GM20431 (cell line): ENCODE measurements around the gene EHD3.

ENCODE experiments used
- in situ Hi-C: fragments of 300-500 bp; cut with MseI, MboI; formaldehyde crosslinking; loops from one replicate; pipeline ENCODE4 v1.15.0; 2020; ENCODE audit warnings: low sequenced_read_pairs; ENCODE audit not compliant: unreplicated experiment

The EHD3 gene

GRCh38 chr2:31212659-31213600 lies 21.0 kb upstream of the EHD3 start:
- in situ Hi-C loops = no loop called here

DNA sequence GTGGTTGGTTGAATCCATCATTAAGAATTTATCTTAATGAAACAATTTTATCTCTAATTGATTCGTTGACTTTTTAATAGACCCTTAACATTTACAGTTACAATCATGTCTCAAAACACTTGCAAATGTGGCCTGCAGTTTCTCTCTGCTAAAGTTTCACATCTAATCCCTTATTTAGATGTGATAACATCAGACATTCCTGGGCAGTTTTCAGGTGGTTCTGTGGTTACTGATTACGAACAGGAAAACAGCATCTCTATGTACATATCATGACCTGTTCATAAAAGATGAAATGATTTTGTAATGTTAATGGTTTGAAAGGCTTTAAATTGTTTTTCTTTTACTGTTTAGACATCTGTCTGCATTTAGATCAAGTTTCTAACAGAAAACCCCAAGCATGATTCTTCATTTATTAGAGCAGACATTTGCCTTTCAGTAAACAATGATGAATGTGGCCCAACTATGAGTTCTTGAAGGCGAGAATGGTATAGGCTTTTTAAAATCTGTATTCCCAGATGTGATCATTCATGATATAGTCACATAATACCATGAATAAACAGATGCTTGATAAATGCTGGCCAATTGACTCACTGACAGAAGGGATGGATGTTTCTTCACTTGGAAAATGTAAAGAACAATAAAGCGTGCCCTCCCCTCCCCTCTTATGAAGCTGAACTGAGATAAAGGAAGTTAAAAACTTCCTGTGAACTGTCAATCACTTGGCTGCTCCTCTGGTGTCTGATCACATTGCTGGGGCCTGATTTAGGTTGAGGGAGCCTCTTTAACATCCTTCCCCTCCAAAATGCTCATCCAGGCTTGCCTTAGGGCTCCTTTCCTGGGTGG lies 20.1 kb upstream of the EHD3 start:
- in situ Hi-C loops = no loop called here

DNA sequence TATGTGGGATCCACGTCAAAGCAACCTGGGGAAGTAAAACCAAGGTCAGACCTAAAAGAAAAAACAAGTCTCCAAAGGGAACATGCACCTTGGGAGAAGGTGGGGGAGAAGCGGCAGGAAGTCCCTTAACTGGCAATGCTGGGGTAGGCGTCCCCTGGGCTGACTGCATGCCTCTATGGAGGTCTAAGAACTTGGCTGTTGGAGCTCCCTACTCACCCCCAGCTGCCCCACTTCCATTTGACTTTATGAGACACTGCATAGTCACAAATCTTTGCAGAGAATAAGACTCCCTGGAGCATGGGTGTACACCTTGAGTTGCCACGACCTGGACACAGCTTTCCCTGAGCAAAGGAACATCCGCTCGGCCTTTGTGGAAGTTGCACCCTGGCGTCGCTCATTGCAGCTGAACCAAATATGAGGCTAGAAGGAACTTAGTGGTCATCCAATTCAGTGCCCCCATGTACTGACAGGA lies 19.5 kb upstream of the EHD3 start:
- in situ Hi-C loops = no loop called here

- in situ Hi-C loops = no loop called here
These were observed 17.2 kb upstream of the EHD3 start for GRCh38 chr2:31216734-31217133.

DNA sequence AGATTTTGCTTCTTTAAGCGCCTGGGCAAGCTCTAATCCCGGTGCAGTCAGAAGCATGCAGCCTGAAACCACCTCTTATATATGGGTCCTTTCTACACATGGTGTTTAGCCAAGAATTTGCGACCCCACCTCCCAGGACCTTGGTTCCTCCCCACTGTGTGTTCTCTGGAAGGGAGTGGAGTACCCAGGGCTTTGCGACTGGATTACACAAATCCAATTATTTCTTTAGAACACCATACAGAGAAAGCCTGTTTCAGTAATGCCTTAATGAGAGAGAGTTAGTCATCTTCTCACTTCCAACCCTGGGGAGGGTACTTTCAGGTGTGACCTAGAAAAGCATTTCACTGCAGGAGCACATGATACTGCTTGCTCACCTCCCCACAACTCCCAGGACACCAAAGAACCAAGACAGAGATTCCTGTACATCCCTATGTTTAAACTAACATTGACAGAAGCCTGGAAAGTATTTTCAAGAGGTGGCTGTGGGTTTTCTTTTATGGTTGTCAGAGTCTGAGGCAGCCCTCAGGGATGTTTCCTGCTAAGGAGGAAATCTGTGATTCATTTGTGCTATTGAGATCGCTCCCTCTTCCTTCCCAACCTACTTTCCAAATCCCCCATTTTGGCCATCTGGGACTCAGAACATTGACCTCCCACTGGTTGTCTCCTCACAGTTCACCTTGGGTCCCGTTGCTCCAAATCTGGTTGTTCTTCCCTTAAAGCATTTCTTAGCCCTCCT lies 16.3 kb upstream of the EHD3 start, which contains the start of gene CAPN14:
Gene CAPN14 (minus strand): TSS at position 51 of the 736 bp plus-strand sequence. CDS start 12,068 bp downstream, outside the sequence.
- in situ Hi-C loops = no loop called here

DNA sequence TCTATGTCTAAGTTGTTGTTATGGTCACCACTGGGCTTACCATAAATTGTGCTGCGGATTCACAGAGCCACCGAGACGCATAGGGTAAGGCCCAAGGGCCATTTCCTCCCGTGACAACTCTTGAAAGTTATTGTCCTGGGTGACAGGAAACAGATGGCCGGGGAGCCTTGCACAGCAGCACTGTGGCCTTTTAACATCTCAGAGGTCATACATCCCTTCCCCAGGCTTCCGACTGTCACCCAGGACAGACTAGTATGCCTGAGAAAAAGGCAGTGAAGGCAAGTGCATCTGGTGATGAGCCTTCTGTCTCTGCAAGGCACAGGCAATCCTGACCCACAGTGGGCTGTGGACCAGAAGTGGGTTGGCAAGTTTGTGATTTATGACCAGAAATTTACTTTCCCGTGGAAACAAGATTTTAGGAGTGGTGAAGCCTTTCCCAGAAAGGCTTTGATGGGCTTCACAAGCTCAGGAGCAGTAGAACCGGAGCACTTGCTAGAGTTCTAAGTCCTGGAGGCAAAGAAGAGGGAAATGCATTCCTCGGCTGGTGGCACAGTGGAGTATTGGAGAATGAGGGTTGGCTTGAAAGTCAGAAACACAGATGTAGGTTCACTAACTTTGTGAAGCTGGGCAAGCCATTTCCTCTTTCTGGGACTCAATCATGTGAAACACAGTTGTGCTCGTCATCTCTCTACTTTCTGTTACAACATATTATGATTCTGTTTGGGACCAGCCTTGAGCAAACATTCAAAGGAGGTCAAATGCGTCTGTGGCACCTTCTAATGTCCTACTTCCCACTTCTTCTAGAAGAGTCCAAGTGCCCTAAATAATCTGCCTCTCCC lies 14.6 kb upstream of the EHD3 start:
- in situ Hi-C loops = no loop called here

DNA sequence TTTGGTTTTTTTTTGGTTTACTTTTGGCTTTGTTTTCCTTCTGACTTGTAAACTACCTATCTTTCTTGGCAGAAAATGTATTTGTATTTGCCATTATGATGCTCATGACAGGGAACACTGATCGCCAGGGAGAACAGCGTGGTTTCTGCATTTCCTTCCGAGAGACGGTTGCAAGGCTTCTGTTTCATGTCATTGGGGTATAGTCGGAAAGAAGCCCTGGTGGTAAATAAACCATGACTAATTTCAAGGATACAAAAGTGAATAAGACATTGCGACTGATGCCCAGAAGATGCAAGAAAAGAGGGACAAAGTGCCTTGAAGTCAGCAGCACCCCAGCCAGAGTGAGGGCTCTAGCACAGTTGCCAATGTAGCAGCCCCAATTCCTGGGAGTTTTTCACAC lies 12.4 kb upstream of the EHD3 start:
- in situ Hi-C loops = no loop called here

DNA sequence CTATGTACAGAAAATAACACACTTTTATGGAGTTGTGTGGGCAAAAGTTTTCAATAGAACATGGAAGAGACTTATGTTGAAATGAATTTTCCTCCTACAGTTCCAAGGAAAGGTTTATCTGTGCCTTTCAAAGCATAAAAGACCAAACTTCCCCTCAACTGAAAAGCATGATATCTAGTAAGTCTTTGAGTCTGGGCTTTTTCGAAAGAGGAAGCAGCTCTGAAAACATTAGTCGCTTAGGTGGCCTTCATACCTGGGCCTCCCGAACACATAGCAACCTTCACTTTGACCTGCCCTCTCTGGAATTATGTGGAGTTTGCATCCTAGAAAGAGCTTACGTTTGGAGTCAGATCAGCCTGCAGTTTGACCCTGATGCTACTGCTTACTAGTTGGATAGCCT lies 11.9 kb upstream of the EHD3 start:
- in situ Hi-C loops = no loop called here

GRCh38 chr2:31223026-31223425 lies 10.9 kb upstream of the EHD3 start:
- in situ Hi-C loops = no loop called here

DNA sequence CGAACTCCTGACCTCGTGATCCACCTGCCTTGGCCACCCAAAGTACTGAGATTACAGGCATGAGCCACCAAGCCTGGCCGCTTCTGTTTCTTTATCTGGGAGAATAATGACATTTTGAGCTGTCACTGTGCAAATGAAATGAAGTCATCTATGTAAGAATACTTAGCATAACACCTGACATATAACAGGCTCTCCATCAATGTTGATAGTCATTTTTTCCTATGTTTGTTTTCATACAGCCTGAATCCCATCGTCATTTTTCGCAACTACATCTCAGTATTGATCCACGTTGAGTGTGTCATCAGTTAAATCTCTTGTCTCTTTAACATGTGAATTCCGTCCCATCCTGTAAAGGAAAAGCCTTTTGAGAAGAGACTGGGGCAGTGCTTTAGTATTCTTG lies 10.2 kb upstream of the EHD3 start:
- in situ Hi-C loops = no loop called here

DNA sequence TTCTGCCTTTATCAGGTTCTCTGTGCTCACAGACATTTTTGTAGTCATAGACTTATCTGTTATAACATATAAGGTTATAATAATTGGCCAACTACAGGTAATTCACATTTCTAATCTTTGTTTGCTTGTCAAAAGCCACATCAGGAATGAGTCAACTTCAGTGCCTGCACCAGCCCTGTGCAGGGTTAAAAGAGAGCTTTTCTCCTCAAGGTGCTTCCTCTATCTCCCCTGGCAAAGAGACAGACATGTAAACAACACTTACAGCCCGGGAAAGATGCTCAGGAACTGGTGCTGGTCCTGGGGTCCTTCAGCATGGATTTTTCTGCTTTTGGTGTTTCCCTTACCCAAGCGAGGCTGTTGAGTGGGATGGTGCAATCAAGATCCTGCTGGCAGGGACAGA lies 7.7 kb upstream of the EHD3 start:
- in situ Hi-C loops = no loop called here

GRCh38 chr2:31227110-31227509 lies 6.8 kb upstream of the EHD3 start:
- in situ Hi-C loops = no loop called here

GRCh38 chr2:31227711-31228125 lies 6.2 kb upstream of the EHD3 start:
- in situ Hi-C loops = no loop called here

- in situ Hi-C loops = no loop called here
These were observed 5.2 kb upstream of the EHD3 start for GRCh38 chr2:31228717-31229116.

DNA sequence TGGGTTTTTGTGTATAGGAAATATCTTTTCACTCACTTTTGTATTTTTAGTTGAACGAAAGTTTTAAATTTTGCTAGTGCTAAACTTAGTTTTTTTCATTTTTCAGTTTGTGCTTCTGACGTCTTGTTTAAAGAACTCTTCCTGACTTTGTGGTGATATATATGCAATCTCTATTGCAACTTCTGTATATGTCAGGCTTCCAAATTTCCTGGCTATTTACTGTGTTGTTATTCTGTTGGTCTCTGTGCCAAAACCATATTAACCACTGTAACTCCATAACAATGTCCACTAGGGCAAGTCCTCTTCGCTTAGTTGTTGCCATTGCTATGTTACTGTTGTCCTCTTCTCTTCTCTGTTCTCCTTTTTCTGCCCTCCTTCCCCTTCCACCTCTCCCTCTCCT lies 3.2 kb upstream of the EHD3 start:
- in situ Hi-C loops = no loop called here

GRCh38 chr2:31231571-31232302 lies 2.2 kb upstream of the EHD3 start:
- in situ Hi-C loops = no loop called here

GRCh38 chr2:31232586-31232985 lies 1.4 kb upstream of the EHD3 start:
- in situ Hi-C loops = no loop called here

GRCh38 chr2:31233231-31233630 lies 721 bp upstream of the EHD3 start:
- in situ Hi-C loops = no loop called here
